Measurements from ENCODE around the gene NOS1.
"Not testable (repeated sequence)": the region's sequence is repeated elsewhere in the genome, so short reads cannot be mapped to it uniquely, and the experiment has no call there.

Gene NOS1

DNA sequence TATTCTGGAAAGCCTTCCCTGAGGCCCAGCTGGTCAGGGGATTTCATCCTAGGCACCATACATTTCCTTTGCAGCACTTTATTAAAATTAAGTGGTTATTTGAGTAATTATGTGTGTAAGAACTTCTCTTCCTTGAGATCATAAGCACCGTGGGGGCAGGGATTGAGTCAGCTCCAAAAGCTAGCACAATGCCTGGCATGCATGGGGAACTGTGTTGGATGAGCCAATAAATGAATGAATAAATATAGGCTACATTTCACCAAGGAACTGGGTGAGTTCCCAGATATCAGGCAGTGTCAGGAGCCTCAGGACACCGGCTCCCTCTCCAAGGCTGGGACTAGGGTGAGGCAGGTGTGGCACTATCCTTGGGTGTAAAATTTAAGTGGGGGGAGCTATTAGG is 88.3 kb downstream of the NOS1 start:
- no peak for DNase-seq

DNA sequence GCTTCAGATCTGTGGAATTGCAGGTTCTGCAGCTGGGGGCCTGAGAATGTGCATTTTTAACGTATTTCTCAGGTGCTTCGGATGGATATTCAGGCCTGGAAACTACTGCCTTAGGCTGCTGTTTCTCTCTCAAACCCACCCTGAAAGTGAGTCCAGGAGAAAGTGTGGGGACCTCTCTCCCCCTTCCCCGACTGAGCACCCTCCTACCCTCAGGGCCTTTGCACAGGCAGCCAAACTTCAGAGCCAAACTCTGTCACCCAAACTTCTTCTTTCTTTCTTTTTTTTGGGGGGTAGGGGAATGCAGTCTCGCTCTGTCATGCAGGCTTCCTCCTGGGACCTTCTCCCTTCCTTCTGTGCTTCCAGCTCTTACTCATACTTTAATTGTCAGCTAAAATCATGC is 88.7 kb downstream of the NOS1 start:
- no peak for DNase-seq

DNA sequence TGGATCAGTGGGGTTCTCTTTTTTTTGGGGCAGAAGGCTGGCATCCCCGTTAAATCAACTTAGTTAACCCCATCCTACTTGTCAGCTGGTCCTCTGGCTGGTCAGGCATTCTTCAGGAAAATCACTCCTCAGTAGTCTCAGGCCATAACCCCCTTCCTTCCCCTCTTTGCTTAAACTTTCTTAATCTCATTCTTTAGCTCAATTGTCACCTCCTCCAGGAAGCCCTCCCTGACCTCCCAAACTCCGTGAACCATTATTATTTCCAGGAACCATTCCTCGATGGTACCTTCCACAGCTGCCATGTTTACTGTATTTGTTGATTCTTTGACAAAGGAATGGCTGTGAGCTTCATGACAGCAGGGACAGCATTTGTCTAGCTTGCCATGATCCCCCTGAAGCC is 98.7 kb downstream of the NOS1 start:
- no peak for DNase-seq

DNA sequence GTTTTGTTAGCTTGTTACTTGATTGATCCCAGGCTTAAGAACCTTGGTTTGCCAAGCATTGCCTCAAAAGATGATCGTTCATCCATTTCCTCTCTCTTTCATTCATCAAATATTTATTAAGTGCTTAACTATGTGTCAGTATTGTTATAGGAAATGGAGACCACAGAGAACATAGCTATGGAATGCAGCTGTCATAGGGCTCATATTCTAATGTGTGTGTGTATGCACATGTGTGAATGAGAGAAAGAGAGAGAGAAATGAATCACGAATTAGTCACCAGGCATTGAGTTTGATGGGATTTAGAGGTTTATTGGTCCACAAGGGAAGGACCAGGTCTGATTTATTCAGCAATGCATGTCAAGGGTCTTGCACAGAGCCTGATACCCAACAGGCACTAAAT is 100.2 kb downstream of the NOS1 start:
- no peak for DNase-seq

DNA sequence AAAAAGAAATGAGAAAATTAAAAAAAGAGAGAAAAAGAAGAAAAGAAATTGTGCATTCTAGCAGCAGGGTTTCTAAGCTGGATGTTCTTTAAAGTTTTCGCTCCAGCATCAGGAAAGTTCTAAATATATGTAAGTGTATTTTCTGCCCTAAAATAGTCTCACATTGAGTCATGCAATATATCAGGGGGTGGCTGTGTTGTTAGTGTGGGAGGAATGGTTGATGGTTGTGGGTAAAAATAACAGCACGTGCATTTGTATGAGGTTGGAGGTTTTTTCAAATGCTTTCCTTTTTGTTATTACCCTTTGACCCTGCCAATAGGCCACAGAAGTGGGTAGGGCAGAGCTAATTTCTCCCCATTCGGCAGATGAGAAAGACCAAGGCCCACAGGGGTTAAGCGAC is 106.0 kb downstream of the NOS1 start:
- DNase-seq: no peak

DNA sequence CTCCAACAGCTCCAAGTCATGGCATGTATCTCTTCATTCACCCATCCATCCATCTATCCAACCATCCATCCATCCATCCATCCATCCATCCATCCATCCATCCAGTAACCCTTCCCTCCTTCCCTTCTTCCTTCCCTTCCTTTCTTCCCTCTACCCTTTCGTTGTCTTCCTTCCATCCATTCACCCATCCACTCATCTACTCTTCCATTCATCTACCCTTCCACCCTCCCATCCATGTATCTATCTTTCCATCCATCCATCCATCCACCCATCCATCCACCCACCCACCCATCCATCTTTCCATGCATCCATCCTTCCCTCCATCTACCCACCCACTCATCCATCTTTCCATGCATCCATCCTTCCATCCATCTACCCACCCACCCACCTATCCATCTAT is 117.9 kb downstream of the NOS1 start:
- no peak for DNase-seq

DNA sequence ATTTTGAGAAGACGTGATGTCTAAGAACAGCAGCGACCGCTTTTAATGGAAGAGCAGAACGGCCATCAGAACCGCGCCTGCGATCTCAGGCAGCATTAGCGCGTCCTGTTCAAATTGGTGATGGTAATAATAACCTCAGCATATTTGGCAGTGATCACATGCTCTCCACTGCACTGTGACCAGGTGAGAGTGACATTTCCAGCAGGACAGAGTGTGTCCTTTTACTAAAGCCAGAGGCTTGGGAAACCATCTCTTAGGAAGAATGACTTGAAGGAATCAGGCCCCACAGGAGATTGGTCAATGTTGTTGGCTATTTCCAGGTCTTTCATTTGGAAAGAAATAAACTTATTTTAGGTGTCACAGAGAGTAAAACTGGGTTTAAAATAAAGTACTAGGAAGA is 119.7 kb downstream of the NOS1 start:
- DNase-seq: no peak

DNA sequence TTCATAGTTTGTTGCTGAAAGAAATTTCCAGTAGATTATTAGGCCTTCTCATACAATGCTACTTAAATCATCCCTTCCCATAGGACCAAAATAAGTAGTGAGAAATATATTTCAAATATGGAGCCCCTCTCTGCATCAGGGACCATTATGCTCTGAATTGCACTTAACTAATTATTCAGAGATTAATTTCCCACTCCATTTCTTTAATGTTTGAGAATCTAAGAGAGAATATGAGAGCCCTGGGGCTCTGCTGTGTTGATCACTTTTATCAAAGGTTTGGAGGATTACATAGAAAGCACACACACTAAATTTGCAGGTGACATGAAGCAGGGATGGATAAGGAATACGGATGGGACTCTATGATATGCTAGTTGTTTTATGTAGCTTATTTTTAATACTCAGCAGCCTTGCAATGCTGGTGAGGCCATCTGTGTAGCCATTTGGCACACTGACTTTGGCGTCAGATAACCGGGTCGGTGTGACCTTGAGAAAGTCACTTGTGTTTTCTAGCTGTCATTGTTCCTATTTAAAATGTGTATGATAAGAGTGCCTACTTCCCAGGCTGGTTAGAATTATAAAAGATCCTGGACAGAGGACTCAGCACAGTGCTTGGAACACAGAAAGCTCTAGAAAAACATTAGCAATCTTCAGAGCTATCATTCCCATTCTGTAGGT is 121.2 kb downstream of the NOS1 start:
- no peak for DNase-seq

DNA sequence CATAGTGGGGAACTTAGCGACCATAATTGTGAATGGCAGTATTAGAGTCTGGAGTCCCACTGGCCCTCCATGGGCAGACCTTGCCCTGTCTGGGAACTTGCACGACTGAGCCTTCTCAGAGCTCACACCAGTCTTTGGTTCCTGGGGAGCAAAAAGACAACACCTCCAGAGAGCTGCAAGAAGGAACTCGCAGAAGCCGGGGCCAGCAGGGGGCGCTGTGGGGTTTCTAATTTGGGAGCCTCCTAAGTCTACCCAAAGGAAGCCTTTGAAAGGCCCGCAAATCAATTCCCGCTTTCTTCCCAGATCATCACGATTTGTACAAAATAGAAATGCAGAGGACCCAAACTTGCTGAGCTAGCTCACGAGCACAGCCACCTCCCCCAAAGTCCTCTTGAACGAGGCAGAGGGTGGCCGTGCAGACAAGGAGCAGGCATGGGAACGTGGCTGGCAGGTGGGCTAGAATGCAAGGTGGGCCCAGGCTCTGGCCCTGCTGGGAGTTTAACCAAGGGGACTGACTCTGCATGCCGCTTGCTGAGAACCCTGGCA is 124.9 kb downstream of the NOS1 start:
- peak; percentile 11 to 94 (median 61) for DNase-seq

DNA sequence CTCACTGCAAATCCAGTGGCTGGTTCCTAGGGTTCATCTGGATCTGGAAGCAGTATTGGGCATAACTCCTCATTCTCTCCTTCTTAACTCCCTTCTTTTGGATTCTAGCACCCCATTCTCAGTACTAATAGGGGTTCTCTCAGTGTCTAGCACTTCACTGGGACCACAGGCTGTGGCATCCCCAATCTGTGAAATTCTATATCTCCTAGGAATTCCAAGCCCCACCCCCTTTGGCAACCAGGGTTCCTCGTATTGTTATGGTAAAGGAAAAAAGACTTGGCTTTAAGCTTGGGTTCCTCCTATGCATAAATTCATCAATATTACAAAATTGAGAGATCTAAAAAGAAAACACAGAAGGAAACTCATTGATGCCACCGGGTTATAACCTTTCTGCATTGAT is 126.2 kb downstream of the NOS1 start:
- no peak for DNase-seq

DNA sequence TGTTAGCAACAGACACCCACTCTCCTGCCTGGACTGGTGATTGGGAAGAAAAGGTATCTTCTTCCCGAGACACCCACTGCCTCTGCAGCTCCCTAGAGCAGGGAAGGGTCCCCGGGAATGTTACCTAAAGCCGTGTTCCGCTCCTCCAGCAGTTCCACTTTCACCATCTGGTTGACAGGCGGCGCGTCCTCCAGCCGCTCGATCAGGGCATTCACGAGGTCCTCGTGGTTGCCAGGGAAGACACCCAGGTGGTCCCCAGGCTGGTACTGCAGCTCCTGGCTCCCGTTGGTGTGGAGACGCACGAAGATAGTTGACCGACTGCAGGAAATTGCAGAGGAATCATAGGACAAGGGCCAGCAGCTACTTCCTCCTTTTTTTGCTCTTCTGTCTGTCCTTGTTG is 127.0 kb downstream of the NOS1 start:
- DNase-seq: no peak

DNA sequence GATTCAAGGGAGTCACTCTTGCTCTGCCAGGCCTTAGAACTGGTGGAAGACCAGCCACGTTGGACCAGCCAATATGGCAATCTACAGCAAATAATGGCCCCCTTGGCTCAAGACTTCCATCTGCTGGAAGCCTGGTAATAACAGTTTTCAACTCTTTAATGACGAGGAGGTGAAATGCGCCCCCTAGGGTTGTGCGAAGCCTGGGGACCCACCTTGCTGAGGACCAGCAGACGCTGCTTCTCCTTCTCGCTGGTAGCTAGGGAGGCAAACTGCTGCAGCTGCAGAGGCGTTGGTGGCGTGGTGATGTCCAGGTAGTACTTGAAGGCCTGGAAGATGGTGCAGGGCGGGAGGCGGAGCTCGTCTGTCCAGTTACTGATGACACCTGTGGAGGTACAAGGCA is 129.7 kb downstream of the NOS1 start:
- DNase-seq: no peak

DNA sequence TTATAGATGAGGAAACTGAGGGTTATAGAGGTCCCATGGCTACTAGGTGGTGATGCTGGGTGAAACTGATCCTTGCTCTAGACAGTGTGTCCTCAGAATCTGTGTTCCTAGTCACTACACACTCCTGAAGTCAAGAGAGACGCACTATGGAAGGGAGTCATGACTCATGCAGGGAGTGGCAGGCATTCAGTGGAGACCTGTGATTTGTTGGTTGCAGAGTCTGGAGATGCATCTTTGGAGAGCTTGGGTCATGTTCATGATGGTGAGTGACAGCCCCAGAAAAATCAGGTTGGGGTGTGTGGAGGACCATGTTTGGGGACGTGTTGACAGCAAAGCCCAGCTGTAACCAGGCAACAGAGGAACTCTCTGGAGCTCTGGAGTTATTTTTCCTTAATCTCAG is 133.2 kb downstream of the NOS1 start:
- peak in 19 of 56 donors; percentile 4 to 64 (median 19) for DNase-seq

DNA sequence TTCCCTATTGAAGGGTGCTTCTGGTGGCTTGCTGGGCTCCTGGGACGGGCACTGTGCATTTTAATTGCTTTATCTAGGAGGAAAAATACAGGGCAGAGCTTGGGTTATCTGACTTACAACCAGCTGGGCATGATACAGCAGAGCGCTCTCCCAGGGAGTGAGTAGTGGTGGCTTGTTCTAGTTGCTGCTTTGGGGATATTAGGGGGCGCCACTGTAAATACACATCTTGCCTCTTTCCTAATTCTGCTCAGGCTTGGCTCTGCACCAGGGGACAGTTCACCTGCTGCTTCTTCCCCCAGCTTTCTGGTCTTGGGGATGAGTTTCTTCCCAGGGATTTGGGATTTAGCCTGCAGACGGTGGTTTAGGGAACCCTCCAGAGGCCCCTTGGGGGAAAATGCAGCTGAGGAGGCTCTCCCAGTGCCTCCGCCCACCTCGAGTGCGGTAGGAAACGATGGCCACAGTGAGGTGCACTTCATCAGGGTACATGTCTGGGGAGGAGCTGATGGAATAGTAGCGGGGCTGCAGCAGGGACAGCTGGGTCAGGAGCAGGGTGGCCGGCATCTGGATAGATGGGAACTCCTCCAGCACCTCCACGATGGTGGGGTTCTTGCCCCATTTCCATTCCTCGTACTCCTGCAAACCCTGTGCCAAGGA is 134.3 kb downstream of the NOS1 start:
- DNase-seq: no peak

DNA sequence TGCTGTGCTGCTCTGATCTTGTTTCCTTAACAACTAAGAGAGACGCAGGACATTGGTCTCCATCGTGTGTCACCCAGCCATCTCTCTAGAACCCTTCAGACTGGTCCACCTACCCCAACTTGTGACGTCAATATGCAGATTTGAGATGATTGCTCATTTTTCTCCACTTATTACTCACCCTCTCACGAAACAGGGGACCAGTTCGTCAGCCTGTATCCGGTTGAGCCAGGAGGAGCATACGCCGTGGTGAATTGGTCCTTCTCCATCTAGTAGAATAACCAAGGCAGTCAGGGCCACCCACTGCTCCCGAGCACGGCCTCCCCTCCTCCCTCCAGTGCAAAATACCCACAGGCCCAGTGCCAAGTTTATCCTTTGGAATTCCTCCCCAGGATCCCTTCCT is 134.9 kb downstream of the NOS1 start:
- DNase-seq: no peak

DNA sequence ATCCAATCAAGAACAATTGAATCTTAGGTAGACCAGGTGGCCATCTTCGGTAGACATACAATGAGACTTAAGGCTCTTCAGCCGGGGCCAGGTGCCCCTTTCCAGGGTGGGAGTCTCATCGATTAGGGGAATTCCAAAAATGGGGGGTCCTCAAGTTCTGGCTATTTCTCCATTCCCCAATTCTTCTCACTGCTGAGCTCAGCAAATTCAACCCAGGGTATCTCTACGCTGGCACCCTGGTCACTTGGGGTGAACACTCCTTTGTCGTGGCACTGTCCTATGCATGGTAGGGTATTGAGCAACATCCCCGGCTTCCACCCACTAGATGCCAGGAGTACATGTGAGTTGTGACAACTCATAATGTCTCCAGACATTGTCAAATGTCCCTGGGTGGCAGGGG is 136.2 kb downstream of the NOS1 start:
- no peak for DNase-seq

DNA sequence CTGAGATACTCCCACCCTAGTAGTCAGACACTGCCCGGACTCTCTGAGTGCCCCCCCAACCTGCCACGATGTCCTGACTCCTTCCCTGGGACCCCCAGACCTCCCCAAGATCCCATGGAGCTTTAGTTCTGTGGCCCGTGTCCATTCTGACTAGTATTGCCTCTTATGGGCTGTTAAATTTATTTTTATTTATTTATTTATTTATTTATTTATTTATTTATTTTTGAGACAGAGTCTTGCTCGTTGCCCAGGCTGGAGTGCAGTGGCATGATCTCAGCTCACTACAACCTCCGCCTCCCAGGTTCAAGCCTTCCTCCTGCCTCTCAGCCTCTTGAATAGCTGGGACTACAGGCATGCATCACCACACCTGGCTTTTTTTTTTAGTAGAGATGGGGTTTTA is 140.5 kb downstream of the NOS1 start:
- DNase-seq: not testable (repeated sequence)

DNA sequence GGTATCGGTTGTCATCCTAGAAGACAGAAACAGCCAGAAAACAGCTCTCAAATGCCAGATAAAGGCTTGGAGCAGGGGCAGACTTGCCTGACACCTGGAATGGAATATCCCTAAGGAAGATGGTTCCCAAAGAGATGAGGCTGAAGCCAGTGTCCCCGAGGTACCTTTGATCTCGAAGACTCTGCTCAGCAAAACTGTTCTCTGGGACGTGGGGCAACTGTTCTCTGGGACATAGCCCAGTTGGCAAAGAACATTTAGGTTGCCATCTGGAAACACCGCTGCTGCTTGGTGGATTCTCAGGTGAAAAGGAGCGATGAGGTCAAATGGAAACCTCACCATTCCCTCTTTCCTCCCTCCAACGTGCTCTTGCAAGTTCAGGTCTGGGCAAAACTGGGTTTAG is 143.3 kb downstream of the NOS1 start:
- DNase-seq: no peak

DNA sequence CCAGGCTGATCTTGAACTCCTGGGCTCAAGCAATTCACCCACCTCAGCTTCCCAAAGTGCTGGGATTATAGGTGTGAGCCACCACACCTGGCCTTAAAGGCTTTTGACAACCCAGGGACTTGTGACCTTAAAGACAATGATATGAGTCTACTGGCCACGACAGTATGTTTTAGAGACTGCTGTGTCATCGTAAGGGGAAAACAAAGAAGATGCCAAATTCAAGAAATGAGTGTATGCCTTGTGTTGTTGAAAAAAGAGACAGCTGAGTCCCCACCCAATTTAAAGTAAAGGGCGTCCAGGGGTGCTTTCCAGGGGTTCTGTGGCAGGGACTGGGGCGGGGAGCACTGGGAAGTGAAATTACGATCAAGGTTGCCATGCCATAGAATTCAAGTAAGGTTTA is 144.7 kb downstream of the NOS1 start:
- no peak for DNase-seq

DNA sequence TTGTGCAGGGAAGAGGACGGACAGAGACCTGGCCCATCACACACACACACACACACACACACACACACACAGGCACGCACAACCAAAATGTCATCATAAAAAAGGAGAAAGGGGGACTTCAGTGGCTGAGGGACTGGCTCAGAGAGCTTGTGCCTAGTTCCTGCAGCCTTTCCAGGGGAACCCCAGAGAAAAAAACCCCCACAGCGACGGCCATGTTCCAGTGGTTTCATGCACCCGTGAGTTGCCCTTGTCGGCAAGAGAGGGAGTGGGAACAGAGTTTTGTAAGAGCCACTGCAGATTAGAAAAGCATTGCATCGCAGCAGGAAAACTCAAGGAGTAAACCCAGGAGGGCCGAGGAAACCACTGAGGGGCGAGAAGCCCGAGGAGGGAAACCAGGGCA is 146.6 kb downstream of the NOS1 start:
- DNase-seq: no peak

DNA sequence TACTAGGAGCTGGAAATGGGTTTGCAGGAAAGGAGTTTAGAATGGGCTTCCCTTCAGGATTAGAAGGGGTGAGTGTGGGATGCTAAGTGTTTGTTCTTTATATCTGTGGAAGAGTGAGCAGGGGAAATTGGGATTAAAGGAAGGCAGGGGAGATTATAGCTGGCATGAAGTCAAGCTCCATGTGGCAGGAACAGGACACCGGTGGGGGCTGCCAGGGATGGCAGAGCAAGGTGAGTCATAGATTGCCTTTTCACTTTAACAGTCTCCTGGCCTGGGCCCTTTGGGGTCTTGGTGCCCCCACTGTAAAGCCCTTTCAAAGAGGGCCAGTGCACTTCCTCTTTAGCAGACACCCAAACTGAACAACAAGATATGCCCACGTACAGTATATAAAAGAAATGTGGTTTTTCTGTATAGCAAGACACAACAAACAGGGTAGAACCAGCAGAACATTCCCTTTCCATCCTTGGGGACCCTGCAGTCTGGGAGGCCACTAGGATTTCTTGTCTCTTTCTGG is 148.1 kb downstream of the NOS1 start:
- DNase-seq: no peak

DNA sequence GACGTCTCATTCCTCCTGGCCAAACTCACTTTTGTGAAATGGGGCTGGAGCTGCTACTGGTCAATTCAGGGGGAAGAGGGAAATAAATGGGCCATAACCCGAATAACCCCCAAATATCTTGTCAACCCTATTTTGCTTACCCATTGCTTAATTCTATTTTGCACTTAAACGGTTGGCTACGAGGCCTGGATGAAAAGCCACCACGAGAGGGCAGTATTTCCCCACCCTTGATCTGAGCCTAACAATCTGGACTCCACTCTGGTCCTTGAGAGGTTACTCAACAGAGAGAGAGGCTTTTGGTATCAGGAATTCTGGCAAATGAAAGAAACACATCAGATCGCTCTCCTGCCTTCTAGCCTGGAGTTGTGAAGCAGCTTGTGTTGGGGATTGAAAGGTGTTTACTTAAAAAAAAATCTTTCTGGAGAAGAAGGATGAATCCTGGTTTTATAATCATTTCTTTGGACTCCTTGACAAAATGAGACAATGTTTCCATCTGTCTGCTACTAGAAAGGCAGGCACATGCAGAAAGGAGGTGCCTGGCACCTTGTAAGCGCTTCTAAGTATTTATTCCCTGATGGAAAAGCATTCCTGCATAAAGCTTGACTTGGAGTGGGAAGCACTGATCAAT is 148.7 kb downstream of the NOS1 start:
- peak in 48 of 56 donors; percentile 3 to 89 (median 38) for DNase-seq

All from amygdala (tissue), 56 donors.